ENCODE data around the gene LAMB3.

- peak; percentile 91 to 97 (median 93) for TF ChIP-seq CTCF (IDR thresholded peaks at IDR 0.05)
- no peak for TF ChIP-seq POLR2A (IDR thresholded peaks at IDR 0.05)
Measured at GRCh38 chr1:209627732-209628196, 24.5 kb downstream of the LAMB3 start.

All from testis (tissue), 2 donors.